Hematopoietic multipotent progenitor cell (in vitro differentiated cells): ENCODE data around the gene PLXNA2. TPM values are rescaled to one million over a fixed set of nuclear protein-coding genes. Genes with fewer than 3 reads are reported as not detected.

Experiments
- DNase-seq, 3 donors: peaks; one replicate each; pipeline ENCODE4 v3.0.0-alpha.2; 2011 to 2015; ENCODE audit warnings: low read depth in 2 of 3, low spot score in 2 of 3
- total RNA-seq: library from RNA; depleted of rRNA; stranded (reverse); fragments of >200 nt; gene quantifications from one replicate; pipeline ENCODE4 v1.2.3, GENCODE V29; 2012

The PLXNA2 gene
- total RNA-seq, 1 donor, result 0.27 TPM

DNA sequence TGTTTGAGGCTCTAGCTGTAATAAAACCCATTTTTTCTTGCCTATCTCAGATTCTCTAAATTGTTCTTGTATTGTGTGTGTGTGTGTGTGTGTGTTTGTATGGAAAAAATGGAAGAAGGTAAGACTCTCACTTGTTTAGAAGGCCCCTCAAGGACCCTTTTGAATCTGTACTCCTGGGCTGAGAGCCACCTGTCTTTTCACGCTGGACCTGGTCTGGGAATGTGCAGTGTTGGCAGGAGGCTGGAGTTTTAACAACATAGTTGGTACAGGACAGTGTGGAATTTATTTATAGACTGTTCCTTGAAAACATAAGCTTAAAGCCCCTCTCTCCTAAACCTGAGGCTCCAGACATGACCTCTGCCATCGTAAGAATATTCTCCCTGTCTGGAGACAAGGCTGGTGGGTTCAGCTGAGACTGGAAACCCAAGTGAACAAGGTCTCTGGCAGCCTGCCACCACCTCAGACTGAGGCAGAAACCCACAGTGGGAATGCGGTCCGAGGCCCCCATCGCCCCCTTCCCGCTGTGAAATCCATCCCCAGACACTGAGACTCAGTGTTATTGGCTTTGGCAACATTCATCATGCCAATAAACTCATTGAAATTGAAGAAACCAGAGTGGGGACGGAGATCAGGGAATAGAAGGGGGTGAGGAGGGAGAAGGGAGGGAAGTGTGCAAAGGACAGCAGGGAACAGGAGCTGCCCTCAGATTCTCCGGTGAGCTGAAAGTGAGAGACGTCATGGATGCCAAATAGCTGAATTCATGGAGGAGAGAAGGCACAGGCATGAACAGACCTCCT, 24.6 kb upstream of the PLXNA2 start:
- no peak for DNase-seq

DNA sequence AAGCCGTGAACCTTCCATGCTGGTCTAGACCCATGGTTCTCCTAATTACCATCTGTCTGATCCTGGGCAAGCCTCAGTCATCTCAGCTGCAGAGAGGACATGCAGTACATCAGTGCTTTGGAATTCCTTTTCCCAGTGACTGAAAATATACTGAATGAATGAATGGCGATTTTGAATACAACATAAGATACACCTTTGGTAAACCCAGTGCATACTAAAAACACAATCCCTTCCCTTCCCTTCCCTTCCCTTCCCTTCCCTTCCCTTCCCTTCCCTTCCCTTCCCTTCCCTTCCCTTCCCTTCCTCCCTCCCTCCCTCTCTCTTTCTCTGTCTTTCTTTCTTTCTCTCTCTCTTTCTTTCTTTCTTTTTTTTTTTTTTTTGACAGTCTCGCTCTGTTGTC, 21.3 kb upstream of the PLXNA2 start:
- DNase-seq, result no peak

DNA sequence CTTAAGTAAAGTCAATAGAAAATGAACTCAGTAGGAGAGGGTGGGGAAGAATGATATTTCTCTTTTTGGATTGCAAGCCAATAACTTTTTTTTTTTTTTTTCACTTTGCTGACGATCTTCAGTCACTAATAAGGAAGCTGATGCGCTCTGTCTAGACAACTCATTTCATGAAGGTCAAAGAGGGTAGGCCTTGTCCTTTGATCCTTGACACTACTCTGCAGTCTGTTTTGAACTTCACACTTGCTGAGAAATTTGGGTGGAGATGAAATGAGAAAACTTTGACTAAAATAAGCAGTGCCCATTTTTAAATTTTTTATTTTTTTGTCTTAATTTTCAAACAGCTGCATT, 20.9 kb upstream of the PLXNA2 start:
- no peak for DNase-seq

DNA sequence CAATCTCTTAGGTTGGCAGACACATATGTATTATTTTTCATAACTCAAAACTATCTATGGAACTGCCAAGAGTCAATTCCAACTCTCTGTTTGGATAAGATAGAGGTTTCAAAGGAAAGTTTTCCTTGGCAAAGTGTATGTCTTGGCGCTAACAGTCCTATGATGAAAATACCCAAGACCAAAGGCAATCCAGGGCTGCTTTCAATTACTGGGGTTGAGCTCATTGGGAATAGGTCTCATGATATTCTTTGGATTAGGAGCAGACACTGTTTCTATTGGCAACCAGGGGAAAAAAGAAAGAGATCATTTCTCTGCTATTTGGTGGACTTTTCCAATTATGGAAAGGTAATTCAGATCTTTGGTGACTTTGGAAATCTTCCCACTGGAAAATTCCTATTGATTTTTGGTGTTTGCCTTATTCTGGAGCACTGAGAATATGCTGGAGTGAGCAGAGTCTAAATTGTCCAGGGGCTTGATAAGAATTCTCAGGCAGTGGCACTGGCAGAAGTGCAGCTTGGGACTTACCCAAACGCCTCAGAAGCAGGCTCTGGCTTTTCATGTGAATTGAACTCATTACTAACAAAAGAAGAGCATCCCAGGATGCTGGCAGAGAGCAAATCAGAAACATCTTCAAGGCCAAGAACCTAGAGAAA, 20.4 kb upstream of the PLXNA2 start:
- no peak for DNase-seq

DNA sequence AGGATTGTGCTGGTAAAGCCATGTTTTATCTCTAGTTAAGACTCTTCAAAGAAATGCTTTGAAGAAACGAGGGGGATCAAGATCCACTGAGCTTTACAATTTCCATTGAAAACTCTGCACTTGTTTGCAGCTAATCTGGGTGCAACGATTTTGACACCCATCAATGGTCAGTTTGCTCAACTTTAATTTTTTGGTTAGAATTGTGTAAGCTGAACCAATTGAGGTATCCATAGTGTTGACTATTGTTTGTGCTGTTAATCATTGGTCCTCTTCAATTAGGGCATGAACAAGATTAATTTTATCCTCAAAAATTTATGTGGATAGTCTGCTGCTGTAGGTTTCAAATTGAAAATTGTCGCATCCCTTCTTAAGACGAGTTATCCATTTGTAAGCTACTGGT, 17.7 kb upstream of the PLXNA2 start:
- DNase-seq, result no peak

DNA sequence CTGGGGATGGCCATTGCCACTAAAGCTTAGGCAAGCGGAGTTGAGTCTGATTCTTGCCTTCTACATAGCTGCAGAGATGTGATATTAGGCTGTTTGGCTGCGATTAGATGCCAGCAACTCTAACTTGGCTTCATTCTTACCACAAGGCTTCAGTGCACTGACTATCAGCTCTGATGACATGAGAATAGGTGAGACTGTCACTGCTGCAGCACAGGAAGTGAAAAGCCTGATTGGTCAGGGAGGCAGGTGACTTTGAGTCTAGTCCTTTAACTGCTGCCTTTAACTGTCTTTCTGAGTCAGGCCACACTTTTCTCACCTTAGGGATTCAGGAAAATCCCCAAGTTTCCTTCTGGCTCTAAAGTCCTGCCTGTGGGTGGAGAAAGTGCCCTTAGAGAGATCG, 14.1 kb upstream of the PLXNA2 start:
- no peak for DNase-seq

DNA sequence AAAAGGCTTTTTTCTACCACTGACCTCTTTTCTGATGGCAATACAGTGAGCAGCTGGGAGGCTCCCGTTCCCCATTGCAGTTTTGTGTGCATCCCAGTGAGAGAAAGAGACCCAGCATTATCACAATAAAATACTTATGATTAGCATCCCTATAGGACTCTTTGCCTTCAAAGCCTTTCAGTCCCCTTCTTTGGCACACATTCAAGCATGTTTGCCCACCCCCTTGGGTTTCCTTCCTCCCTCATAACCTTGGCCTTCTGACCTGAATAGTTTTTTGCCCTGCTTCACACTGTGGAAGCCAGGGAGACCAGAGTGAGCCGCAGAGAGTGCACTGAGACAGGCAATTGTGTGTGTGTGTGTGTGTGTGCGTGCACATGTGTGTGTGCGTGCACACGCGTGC, 13.2 kb upstream of the PLXNA2 start:
- DNase-seq, result no peak

DNA sequence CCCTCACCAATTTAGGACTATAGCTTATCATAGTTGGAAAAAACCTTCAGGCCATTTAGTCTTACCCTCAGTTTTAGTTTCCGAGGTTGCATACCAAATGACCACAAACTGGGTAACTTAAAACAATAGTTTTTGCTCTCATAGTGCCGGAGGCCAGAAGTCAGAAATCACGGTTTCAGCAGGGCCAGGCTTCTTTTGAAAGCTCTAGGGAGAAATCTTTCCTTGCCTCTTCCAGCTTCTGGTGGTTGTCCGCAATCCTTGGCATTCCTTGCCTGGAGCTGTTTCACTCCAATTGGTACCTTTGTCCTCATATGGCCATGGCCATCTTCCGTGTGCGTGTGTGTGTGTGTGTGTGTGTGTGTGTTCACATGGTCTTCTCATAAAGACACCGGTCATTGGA, 12.4 kb upstream of the PLXNA2 start:
- no peak for DNase-seq

DNA sequence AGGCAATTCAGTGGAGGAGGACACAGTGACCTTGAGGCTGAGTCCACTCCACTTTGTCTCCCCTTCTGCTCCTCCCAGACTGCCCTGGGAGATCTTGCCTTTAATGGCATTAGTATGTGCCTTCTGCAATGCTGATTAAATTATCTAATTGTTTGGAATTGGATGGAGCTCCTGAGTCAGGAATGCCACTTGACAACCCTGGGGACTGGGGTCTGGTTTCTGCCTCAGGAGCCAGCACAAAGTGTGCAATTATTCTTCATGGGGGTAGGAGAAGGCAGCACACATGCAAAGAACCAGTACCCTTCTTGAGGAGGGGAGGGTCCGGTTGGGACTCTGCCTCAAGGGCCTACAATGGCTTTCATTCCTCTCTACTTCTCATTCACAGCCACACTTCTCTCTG, 11.9 kb upstream of the PLXNA2 start:
- no peak for DNase-seq

DNA sequence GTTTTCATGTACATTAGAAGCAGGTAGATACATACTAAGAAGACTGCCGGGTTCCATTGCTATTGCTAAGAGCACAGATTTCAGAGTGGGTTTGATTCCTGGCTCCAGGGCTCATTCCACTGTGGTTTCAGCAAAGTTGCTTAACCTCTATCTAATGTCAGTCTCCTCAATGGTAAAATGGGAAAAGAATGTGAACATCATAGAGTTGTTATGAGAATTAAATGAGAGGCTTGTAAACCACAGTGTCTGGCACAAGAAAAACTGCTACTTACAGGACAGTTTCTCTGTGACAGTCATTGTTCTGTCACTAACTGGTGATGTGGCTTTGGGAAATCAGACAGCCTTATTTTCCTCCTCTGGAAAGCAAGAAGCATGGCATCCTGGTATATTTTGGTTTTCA, 10.7 kb upstream of the PLXNA2 start:
- DNase-seq, result no peak

DNA sequence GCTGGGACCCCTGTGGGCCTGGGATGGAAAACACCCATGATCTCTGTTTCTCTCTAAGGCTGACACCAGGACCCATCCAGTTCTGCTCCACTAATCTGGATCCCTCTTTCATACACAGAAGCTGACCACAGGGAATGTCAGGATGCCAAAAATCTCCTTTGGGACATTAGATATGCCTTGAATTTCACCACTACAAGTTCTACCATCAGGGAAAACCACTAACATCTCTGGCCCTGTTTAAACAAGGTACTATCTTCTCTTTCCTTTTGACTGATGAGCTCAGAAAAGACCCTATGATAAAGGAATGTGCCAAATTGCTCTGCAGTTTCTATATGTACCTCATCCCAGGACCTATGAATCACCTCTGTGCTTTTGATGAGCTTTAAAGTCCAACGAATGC, 10.2 kb upstream of the PLXNA2 start:
- no peak for DNase-seq

DNA sequence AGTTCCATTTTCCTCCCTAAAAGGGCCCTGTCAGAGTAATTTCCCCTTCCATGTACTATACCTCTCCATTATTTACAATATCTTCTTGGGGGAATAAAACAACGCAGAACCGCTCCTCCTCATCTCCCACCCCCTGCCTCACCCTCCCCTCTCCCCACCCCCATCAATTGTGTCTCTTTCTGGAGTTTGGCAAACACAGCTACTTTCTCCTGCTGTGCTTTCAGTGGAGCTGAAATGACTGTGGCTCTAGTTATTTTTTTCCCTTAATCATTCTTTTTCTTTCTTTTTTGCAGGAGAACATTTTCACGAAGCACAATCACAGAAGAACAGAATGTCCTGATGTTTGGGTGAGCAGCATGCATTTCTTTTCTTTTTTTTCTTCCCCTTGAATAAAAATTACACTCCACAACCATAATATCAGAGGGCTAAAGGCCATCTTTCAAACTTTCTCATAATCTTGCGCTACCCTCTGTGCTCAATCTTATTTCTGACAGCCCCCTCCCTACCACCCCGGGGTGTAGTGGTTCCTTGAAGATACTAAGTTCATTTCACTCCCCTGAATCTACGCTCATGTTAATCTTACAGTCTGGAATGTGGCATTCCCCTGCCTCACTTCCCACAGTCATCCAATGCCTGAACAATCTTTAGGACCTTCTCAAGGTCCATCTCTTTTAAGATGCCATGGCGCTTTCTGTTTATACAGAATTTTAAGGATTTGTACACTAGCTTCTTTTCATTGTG, 8.8 kb upstream of the PLXNA2 start:
- no peak for DNase-seq

DNA sequence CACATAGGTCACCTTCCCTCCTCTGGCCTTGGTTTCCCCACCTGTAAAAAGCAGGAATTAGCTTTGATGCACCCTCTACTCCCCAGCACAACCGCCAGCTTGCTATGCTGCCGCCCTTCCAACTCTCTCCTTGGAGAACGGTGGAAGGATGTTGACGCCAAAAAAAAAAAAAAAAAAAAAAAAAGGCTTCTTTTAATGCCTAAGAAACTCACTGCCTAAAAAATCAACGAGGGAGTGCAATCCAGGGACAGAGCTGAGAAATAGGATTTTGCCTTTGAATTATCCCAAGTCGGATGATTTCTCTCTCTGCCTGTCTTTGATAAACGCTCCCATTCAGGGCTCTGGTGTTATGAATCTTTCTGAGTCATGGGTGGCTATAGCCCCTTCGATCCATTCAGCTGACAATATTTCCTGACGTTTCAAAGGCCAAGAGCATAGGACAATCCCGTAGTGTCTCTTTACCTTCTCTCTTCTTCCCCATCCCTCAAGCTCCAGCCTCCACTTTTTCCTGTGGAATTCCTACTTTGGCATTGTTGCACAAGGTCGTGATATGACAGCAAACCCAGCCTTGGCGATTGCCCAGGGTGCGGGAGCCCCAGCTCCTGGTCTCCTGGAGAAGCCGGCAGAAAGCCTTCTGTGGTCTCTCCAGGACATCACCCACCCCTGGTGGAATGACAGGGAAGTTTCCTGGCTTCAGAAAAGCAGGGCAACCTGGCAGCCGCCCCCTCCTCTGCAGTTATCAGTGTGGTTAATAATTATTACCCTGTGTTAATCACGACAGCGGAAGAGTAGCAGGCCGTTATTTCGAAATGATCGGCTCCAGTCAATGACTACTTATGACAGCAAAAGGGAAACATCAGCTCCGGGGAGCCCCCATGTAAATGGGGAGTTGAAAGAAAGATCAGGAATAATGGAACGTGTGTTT, 8.0 kb upstream of the PLXNA2 start:
- no peak for DNase-seq

DNA sequence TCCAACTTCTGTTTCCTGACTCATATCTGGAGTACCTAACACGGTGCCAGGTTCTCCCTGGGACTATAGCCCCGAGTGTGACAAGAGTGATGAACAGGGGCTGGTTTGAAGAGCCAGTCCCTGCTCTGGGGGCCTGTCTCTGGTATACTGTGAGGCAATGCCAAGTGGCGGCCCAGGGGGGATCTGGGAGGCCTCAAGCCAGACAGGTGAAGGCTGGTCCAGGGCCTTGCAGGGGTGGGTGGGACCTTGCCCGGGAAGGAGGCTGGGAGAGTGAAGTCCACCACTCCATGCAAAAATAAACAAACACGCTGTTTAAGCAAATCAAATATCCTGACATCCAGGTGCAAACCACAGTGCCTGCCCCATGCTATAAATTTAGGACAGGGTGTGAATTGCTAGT, 6.8 kb upstream of the PLXNA2 start:
- DNase-seq, result no peak

DNA sequence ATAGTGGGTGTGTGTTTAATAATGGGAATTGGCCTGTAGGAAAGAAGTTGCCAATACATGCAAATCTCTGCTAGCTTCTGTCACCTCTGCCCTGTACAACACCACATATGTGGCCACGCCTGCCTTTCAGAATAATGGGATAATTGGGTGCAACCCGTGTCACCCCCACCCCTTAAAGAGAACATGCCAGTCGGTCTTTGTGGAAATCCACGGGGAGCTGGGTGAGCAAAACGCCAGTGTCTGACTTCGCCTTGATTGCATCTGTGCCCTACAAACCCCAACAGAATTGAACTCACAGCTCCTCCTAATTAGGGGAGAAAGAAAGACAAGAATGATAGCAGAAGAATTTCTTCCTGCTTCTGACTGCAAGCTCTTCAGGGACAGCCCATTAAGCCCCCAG, 6.4 kb upstream of the PLXNA2 start:
- DNase-seq, result no peak

DNA sequence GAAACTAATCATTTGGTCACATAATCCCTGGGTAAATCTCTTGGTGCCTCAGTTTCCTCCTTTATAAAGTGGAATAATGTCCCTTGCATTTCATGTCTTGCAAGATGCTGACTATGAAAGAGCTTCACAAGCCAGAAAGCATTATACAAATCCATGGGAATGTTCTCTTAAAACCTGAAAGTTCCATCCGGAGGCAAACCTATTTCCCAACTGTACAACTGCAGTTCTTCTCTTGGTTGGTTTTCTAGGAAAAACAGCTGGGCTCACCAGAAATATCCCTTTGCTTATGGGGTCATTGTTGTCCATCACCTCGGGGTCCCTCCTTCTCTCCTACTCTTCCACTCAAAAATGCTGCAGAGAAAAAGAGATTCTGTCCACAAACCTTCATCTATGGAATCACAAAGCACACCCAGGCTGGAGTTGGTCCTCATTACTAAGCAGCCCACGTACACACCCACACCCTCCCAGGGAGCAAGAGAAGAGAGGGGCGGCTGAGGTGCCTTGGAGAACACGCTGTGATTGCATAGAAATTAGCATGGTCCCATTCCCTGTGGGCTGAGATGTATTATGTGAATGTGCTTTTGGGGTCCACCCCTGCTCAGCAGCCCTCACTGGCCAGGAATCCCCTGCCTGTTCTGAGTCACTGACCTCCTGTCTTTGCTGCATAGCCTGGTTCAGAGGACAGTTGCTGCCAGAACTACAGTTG, 5.0 kb upstream of the PLXNA2 start:
- DNase-seq, result no peak

DNA sequence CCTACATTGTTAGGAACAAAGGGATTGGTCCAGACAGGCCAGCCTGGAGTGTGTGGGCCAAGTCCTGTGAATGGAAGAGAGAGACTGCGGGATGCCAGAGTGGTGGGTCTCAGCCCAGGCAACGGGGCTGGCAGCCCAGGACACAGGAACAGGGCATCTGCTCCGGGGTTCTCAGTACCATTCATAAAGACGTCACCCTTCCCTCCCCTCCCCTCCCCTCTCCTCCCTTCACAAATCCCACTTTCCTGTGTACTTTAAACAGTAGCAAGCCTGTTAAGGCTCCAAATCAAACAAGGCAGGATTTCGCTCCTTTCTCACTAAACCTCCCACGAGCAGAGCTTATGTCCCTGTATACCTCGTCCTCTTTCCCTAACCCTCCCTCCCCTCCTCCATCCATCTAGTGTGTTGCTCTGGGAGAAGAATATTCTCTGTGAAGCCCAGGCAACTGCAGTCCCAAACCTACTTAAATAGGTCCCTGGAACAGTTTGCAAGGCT, 4.2 kb upstream of the PLXNA2 start:
- DNase-seq, result no peak

DNA sequence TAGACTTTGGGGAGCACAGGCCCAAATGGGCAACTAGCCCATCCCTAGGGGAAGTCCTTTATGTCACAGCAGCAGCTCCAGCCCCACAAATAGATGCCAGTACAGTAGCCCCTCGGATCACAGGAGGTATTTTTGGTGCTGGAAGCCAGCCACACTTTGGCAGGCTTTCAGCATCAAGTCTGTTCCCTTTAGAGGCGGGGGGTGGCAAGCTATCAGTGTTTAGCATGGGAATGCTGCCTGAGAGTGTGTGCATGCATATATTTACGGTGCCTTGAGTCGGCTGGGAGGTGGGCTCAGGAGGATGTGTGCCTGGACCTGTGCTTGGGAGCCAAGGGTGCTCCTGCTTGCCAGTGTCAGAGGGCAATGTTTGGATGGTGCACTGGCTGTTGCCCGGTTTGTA, 3.5 kb upstream of the PLXNA2 start:
- no peak for DNase-seq

DNA sequence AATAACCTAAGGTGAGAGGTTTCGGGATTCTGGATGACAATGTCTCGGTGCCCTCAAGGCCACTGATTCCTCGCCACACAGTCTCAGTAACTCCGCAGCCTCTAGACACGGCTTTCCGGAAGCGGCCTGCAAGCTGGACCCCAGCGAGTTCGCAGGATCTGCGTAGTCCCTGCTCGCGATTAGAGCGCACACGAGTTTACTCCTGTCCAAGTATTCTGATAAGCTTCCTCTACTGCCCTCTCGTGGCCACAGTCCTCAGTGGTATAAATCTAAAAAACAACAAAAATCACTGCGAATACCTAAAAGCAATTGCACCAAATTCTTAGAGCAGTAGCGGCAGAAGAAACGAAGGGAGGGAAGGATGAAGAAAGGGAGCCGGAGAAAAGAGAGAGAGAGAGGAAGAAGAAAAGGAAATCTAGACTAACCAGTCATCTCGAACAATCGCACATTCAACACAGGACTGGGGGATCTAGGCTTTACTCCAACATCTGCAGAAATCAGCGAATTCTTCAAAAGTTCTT, 1.1 kb upstream of the PLXNA2 start:
- peak; percentile 45 to 90 (median 79) for DNase-seq

DNA sequence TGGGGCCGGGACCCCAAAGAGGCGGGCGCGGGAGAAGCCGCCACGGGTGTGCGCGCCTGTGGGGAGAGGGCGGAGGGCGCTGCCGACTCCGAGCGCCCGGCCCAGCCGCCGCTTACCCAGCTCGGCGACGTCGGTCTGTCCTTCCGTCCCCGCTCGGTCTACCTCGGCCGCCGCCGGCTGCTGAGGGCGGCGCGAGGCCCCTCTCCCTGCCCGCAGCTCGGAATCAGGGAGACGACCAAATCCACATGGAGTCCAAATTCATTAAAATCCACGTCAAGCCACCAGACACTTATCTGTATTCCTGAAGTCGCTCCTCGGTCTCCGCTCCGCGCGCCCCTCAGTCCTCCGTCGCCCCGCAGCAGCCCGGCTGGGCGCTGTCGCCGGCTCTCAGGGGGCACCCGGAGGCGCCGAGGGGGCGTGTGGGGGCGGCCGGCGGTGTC, 637 bp downstream of the PLXNA2 start:
- DNase-seq, result peak in 1 of 3 donors; percentile 18
